GM23338 (cell line): ENCODE data around the gene REPIN1. TPM values are rescaled to one million over a fixed set of nuclear protein-coding genes. Genes with fewer than 3 reads are reported as not detected.

Experiments
- ATAC-seq: fragments of 200-7000 bp; cut with Tn5 transposase; 3 replicates; pipeline ENCODE4 v1.9.1; 2020
- DNase-seq: peaks from one replicate; pipeline ENCODE4 v3.0.0-alpha.2; 2015; ENCODE audit warnings: low spot score
- H2AFZ ChIP-seq: fragments of 200-600 bp; sonication (generic); 2 replicates; pipeline ENCODE4 v1.8.0; 2016; ENCODE audit warnings: antibody characterized with exemption, mild to moderate bottlenecking, moderate library complexity
- H3F3A ChIP-seq: fragments of 200-600 bp; sonication (generic); replicated peaks from 2 replicates; pipeline ENCODE4 v1.8.0; 2017; ENCODE audit warnings: antibody characterized with exemption, mixed run types, low read depth
- H3K27ac ChIP-seq: fragments of 200-600 bp; sonication (generic); 2 replicates; pipeline ENCODE4 v1.6.1; 2016; ENCODE audit warnings: low read depth
- H3K27me3 ChIP-seq: fragments of 200-600 bp; sonication (generic); 2 replicates; pipeline ENCODE4 v1.8.0; 2016; ENCODE audit warnings: mild to moderate bottlenecking, mixed run types, moderate library complexity; ENCODE audit not compliant: insufficient read depth
- H3K36me3 ChIP-seq: fragments of 200-600 bp; sonication (generic); 2 replicates; pipeline ENCODE4 v1.8.0; 2016; ENCODE audit warnings: mild to moderate bottlenecking; ENCODE audit not compliant: insufficient read depth
- H3K4me1 ChIP-seq: fragments of 200-600 bp; sonication (generic); 2 replicates; pipeline ENCODE4 v1.8.0; 2016; ENCODE audit warnings: mild to moderate bottlenecking, moderate library complexity; ENCODE audit not compliant: insufficient read depth
- H3K4me2 ChIP-seq: fragments of 200-600 bp; sonication (generic); 2 replicates; pipeline ENCODE4 v1.7.1; 2017; ENCODE audit warnings: mixed run types
- H3K4me3 ChIP-seq: fragments of 200-600 bp; sonication (generic); 2 replicates; pipeline ENCODE4 v1.6.1; 2016; ENCODE audit warnings: mixed run types
- H3K79me2 ChIP-seq: fragments of 200-600 bp; sonication (generic); replicated peaks from 2 replicates; pipeline ENCODE4 v1.8.0; 2017; ENCODE audit warnings: mild to moderate bottlenecking; ENCODE audit not compliant: insufficient read depth
- H3K9me2 ChIP-seq: fragments of 200-600 bp; sonication (generic); 2 replicates; pipeline ENCODE4 v1.8.0; 2017; ENCODE audit not compliant: insufficient read depth
- H4K20me1 ChIP-seq: fragments of 200-600 bp; sonication (generic); replicated peaks from 2 replicates; pipeline ENCODE4 v1.8.0; 2017; ENCODE audit warnings: mild to moderate bottlenecking; ENCODE audit not compliant: insufficient read depth
- H3K27ac Mint-ChIP-seq: 2 replicates; pipeline ENCODE4 v1.8.0; 2020; ENCODE audit warnings: inconsistent platforms, mild to moderate bottlenecking, moderate library complexity, mixed read lengths
- H3K27me3 Mint-ChIP-seq: 3 replicates; pipeline ENCODE4 v1.8.0; 2022; ENCODE audit warnings: low read depth, mild to moderate bottlenecking, moderate library complexity, mixed read lengths, inconsistent platforms; ENCODE audit not compliant: insufficient read depth, poor library complexity
- H3K36me3 Mint-ChIP-seq: 3 replicates; pipeline ENCODE4 v1.8.0; 2021; ENCODE audit warnings: low read depth, mild to moderate bottlenecking, inconsistent platforms, moderate library complexity, mixed read lengths
- H3K4me1 Mint-ChIP-seq: 3 replicates; pipeline ENCODE4 v1.8.0; 2020; ENCODE audit warnings: mild to moderate bottlenecking, inconsistent platforms, mixed read lengths
- H3K4me3 Mint-ChIP-seq: 3 replicates; pipeline ENCODE4 v1.8.0; 2021; ENCODE audit warnings: moderate library complexity, mild to moderate bottlenecking, inconsistent platforms, mixed read lengths
- H3K9me3 Mint-ChIP-seq: 3 replicates; pipeline ENCODE4 v1.8.0; 2020; ENCODE audit warnings: moderate library complexity, mild to moderate bottlenecking, inconsistent platforms, mixed read lengths
- ETS1 ChIP-seq: IDR thresholded peaks from 2 replicates; pipeline ENCODE4 v1.6.1; 2016; ENCODE audit warnings: antibody characterized with exemption
- EZH2phosphoT487 ChIP-seq: fragments of 200-600 bp; sonication (generic); IDR thresholded peaks from one replicate; pipeline ENCODE4 v1.8.1; 2018; ENCODE audit warnings: antibody characterized with exemption; ENCODE audit not compliant: unreplicated experiment
- JUNB ChIP-seq: IDR thresholded peaks from one replicate; pipeline ENCODE4 v1.6.1; 2016; ENCODE audit warnings: antibody characterized with exemption; ENCODE audit not compliant: unreplicated experiment
- POLR2AphosphoS5 ChIP-seq: IDR thresholded peaks from 2 replicates; pipeline ENCODE4 v1.6.1; 2016; ENCODE audit warnings: antibody characterized with exemption, low read depth
- STAT1 ChIP-seq: IDR thresholded peaks from one replicate; pipeline ENCODE4 v1.6.1; 2016; ENCODE audit warnings: antibody characterized with exemption; ENCODE audit not compliant: unreplicated experiment
- ZNF462 ChIP-seq: fragments of 250-450 bp; sonication (Bioruptor Pico); IDR thresholded peaks from 2 replicates; pipeline ENCODE4 v1.5.0; 2020; ENCODE audit warnings: mild to moderate bottlenecking, moderate library complexity
- polyA plus RNA-seq: library from polyadenylated mRNA; unstranded; fragments of >200 nt; fragmentation: Nextera tagmentation; extraction: Ambion mirVana; gene quantifications from 2 replicates; pipeline ENCODE4 v1.2.1, GENCODE V29; 2016
- total RNA-seq: library from RNA; depleted of rRNA; stranded (reverse); fragments of >200 nt; shearing (Covaris generic); gene quantifications from 2 replicates; pipeline ENCODE4 v1.2.3, GENCODE V29; 2014

Gene REPIN1
- total and polyA plus RNA-seq, 2 experiments from 2014 or later, result 29.8 to 156 TPM

- Histone ChIP-seq H3F3A (peaks cover 45% of the 10 kb centered on the region), H3K9me2 (no peaks in the 10 kb centered on the region), H3K4me3 (no peak overlapping the region), H3K36me3 (0 out of 2 replicates have a peak, but pooled peaks cover 3% of the 10 kb centered on the region), H3K27me3 (no peaks in the 10 kb centered on the region), H3K27ac (peak overlapping the region; percentile 97), H2AFZ (no peak overlapping the region), H4K20me1 (peaks cover 5% of the 10 kb centered on the region), H3K4me1 (peaks cover 48% of the 10 kb centered on the region), H3K79me2 (peaks cover 35% of the 10 kb centered on the region), H3K4me2 (peak overlapping the region; percentile 51; the same call in 1 of the 2 replicates)
- DNase-seq (no peak), ATAC-seq (no peak)
- peaks cover 53% of the 10 kb centered on the region for H3K36me3 Mint-ChIP-seq
- no peaks in the 10 kb centered on the region for H3K9me3 Mint-ChIP-seq
- H3K4me3 Mint-ChIP-seq, result no peak overlapping the region
- H3K27ac Mint-ChIP-seq, result peak overlapping the region; percentile 85
- TF ChIP-seq ETS1 (no peak), EZH2phosphoT487 (no peak), ZNF462 (CRISPR knock-in tag) (no peak), JUNB (no peak), POLR2AphosphoS5 (no peak), STAT1 (no peak)
- H3K27me3 Mint-ChIP-seq, result peaks cover 29% of the 10 kb centered on the region
- H3K4me1 Mint-ChIP-seq, result peaks cover 67% of the 10 kb centered on the region
These were observed 5.8 kb downstream of the REPIN1 start for GRCh38 chr7:150374472-150374871.
